ENCODE data around the gene TNIK.

Gene TNIK

DNA sequence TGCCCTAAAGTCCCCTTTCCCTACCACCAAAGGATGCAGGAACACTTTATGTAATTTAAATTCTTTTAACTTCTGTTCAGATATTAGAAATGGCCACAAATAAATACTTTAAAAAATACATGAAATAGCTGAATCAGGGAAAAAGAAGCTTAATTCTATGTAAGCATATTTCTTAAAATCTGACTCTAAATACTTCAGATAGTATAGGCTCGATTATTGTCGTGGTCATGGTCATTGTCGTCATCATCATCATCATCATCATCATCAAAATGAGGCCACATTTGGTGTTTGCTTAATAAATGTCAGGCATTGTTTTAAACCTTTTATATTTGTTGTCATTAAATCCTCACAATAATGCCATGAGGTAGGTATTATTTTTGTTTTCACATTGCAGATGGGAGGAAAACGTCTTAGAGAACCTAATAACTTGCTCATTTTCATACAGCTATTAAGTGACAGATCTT is 448.3 kb downstream of the TNIK start:
- DNase-seq (ENCODE audit: low read depth in 2 of 3, low spot score in 2 of 3), result no peak

Measured in activated CD8-positive, alpha-beta memory T cell treated with anti-CD3 and anti-CD28 coated beads for 48 hours (primary cell).